Transverse colon (tissue), 4 donors: ENCODE results near the gene GRIFIN.
A peak's percentile ranks its signal among the peaks of the same experiment; 100 is the strongest.

Source experiments
- CTCF ChIP-seq, 5 experiments: fragments of 200-600 bp in 3 of 5; fragments of 450-650 bp in 2 of 5; sonication (generic) in 3 of 5; IDR thresholded peaks; 1 replicate in 2 of 5; 2 replicates in 3 of 5; pipeline ENCODE4 v1.5.1; 2016 to 2017; ENCODE audit warnings: antibody characterized with exemption in 5 of 5, inconsistent platforms in 3 of 5, mild to moderate bottlenecking in 2 of 5, moderate library complexity in 1 of 5
- POLR2AphosphoS5 ChIP-seq, 3 donors: sonication (generic); formaldehyde crosslinking; IDR thresholded peaks; one replicate each; pipeline ENCODE4 v1.6.1; 2016; ENCODE audit warnings: antibody characterized with exemption in 3 of 3

- no peak for TF ChIP-seq POLR2AphosphoS5 (IDR thresholded peaks at IDR 0.05)
- TF ChIP-seq CTCF (IDR thresholded peaks at IDR 0.05) = peak; percentile 29 to 48 (median 38)
Measured at GRCh38 chr7:2431260-2431867, 44.8 kb downstream of the GRIFIN start.
